ENCODE data around the gene PKD1L1.
A peak's percentile ranks its signal among the peaks of the same experiment; 100 is the strongest.
"Not testable (repeated sequence)": the region's sequence is repeated elsewhere in the genome, so short reads cannot be mapped to it uniquely, and the experiment has no call there.

Gene PKD1L1

GRCh38 chr7:47954231-47954911 is 6.1 kb upstream of the PKD1L1 start:
- DNase-seq = no peak

GRCh38 chr7:47953822-47954221 is 5.6 kb upstream of the PKD1L1 start:
- no peak for DNase-seq

GRCh38 chr7:47952224-47952623 is 4.0 kb upstream of the PKD1L1 start:
- no peak for DNase-seq

- DNase-seq = no peak
These were observed 3.1 kb upstream of the PKD1L1 start for GRCh38 chr7:47951374-47951773.

GRCh38 chr7:47950714-47951113 is 2.4 kb upstream of the PKD1L1 start:
- DNase-seq = no peak

- no peak for DNase-seq
These were observed 1.4 kb upstream of the PKD1L1 start for GRCh38 chr7:47949703-47950102.

GRCh38 chr7:47947355-47947749 is 914 bp downstream of the PKD1L1 start:
- no peak for DNase-seq

GRCh38 chr7:47946581-47947354 is 1.5 kb downstream of the PKD1L1 start:
- DNase-seq = no peak

- DNase-seq = peak; percentile 53 to 96
These were observed 2.8 kb downstream of the PKD1L1 start for GRCh38 chr7:47945261-47946015.

GRCh38 chr7:47944536-47945260 is 3.6 kb downstream of the PKD1L1 start:
- no peak for DNase-seq

- DNase-seq = no peak
These were observed 4.4 kb downstream of the PKD1L1 start for GRCh38 chr7:47943676-47944474.

GRCh38 chr7:47942651-47943050 is 5.6 kb downstream of the PKD1L1 start:
- not testable (repeated sequence) for DNase-seq

GRCh38 chr7:47942132-47942531 is 6.1 kb downstream of the PKD1L1 start:
- peak; percentile 60 to 81 for DNase-seq

- peak; percentile 93 to 98 for DNase-seq
These were observed 7.0 kb downstream of the PKD1L1 start for GRCh38 chr7:47941136-47941844.

GRCh38 chr7:47940088-47941013 is 7.9 kb downstream of the PKD1L1 start:
- DNase-seq = no peak

GRCh38 chr7:47939425-47940036 is 8.7 kb downstream of the PKD1L1 start:
- no peak for DNase-seq

- DNase-seq = no peak
These were observed 9.6 kb downstream of the PKD1L1 start for GRCh38 chr7:47938574-47939165.

- no peak for DNase-seq
These were observed 10.3 kb downstream of the PKD1L1 start for GRCh38 chr7:47937711-47938573.

All from inflammatory macrophage treated with lipopolysaccharide for 1 hour (primary cell).